Measurements from ENCODE around the gene OPCML.

Gene OPCML

DNA sequence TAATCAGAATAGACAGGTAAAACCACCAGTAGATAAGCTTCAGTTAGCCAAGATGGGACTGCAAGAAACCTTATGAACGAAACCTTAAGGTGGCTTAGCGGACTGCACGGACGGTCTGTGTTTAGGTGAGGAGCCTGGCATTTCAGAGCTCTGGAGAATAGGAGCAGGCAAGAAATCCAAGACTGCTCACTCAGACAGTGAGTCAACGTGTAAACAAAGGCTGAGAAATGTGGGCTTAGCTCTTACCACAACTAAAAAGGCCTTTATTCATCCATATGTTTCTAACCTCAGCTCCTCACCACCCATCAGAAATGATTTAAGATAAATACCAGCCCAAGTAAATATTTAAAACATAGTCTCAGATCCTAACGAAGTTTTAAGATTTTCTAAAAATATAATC is 657.7 kb downstream of the OPCML start:
- TF ChIP-seq ZFP3 (CRISPR knock-in tag; IDR thresholded peaks at IDR 0.05) = no peak
- TF ChIP-seq, protein P1, sequence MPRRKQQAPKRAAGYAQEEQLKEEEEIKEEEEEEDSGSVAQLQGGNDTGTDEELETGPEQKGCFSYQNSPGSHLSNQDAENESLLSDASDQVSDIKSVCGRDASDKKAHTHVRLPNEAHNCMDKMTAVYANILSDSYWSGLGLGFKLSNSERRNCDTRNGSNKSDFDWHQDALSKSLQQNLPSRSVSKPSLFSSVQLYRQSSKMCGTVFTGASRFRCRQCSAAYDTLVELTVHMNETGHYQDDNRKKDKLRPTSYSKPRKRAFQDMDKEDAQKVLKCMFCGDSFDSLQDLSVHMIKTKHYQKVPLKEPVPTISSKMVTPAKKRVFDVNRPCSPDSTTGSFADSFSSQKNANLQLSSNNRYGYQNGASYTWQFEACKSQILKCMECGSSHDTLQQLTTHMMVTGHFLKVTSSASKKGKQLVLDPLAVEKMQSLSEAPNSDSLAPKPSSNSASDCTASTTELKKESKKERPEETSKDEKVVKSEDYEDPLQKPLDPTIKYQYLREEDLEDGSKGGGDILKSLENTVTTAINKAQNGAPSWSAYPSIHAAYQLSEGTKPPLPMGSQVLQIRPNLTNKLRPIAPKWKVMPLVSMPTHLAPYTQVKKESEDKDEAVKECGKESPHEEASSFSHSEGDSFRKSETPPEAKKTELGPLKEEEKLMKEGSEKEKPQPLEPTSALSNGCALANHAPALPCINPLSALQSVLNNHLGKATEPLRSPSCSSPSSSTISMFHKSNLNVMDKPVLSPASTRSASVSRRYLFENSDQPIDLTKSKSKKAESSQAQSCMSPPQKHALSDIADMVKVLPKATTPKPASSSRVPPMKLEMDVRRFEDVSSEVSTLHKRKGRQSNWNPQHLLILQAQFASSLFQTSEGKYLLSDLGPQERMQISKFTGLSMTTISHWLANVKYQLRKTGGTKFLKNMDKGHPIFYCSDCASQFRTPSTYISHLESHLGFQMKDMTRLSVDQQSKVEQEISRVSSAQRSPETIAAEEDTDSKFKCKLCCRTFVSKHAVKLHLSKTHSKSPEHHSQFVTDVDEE (CRISPR knock-in tag; IDR thresholded peaks at IDR 0.05) = no peak
- no peak for TF ChIP-seq RARB (CRISPR knock-in tag; IDR thresholded peaks at IDR 0.05)
- no peak for TF ChIP-seq TCF4 (CRISPR knock-in tag; IDR thresholded peaks at IDR 0.05; ENCODE audit: borderline replicate concordance)
- TF ChIP-seq OSR1 (CRISPR knock-in tag; IDR thresholded peaks at IDR 0.05) = no peak
- ATAC-seq = no peak

- TF ChIP-seq BACH2 (CRISPR knock-in tag; IDR thresholded peaks at IDR 0.05; ENCODE audit: borderline replicate concordance) = no peak
- TF ChIP-seq PPARA (CRISPR knock-in tag; IDR thresholded peaks at IDR 0.05; ENCODE audit: borderline replicate concordance) = no peak
- TF ChIP-seq ARNTL (CRISPR knock-in tag; IDR thresholded peaks at IDR 0.05; ENCODE audit: borderline replicate concordance, low read depth) = no peak
- TF ChIP-seq POU6F1 (CRISPR knock-in tag; IDR thresholded peaks at IDR 0.05; ENCODE audit: borderline replicate concordance, low read depth) = no peak
- TF ChIP-seq ZC3H10 (CRISPR knock-in tag; IDR thresholded peaks at IDR 0.05) = no peak
- TF ChIP-seq, protein P1 (CRISPR knock-in tag; IDR thresholded peaks at IDR 0.05) = no peak
- no peak for TF ChIP-seq ZNF70 (CRISPR knock-in tag; IDR thresholded peaks at IDR 0.05)
- TF ChIP-seq, protein P2, sequence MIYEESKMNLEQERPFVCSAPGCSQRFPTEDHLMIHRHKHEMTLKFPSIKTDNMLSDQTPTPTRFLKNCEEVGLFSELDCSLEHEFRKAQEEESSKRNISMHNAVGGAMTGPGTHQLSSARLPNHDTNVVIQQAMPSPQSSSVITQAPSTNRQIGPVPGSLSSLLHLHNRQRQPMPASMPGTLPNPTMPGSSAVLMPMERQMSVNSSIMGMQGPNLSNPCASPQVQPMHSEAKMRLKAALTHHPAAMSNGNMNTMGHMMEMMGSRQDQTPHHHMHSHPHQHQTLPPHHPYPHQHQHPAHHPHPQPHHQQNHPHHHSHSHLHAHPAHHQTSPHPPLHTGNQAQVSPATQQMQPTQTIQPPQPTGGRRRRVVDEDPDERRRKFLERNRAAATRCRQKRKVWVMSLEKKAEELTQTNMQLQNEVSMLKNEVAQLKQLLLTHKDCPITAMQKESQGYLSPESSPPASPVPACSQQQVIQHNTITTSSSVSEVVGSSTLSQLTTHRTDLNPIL (CRISPR knock-in tag; IDR thresholded peaks at IDR 0.05; ENCODE audit: low read depth) = no peak
- no peak for TF ChIP-seq ZFP30 (CRISPR knock-in tag; IDR thresholded peaks at IDR 0.05)
- no peak for TF ChIP-seq GLIS3 (CRISPR knock-in tag; IDR thresholded peaks at IDR 0.05)
- no peak for TF ChIP-seq CSDC2 (CRISPR knock-in tag; IDR thresholded peaks at IDR 0.05)
- no peak for TF ChIP-seq ZNF565 (CRISPR knock-in tag; conservative IDR thresholded peaks at IDR 0.05; ENCODE audit: low read depth)
- TF ChIP-seq RARB (CRISPR knock-in tag; IDR thresholded peaks at IDR 0.05) = no peak
- no peak for TF ChIP-seq SNAI2 (CRISPR knock-in tag; IDR thresholded peaks at IDR 0.05)
- TF ChIP-seq PATZ1 (CRISPR knock-in tag; IDR thresholded peaks at IDR 0.05; ENCODE audit: borderline replicate concordance) = no peak
- TF ChIP-seq OSR1 (CRISPR knock-in tag; IDR thresholded peaks at IDR 0.05) = no peak
- ATAC-seq = no peak
Measured at GRCh38 chr11:132873841-132874240, 658.5 kb downstream of the OPCML start.

DNA sequence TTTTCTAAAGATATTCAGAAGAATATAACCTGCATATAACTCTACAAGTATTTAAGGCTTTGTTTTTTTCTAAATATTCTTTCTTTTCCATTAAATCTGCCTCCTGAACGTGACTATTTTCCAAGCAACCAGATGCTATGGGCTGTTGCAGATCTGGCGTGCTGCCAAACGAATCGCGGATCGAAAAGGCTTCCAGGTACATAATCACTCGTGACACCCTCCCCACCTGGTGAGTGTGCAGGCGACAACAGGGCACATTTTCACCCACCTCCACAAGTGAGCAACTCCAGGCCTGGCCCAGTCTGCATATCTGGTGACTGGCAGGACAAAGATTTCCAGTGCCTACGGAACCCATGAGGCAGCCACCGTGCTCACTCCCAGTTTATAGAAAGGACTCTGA is 660.1 kb downstream of the OPCML start:
- ATAC-seq = no peak
- TF ChIP-seq, protein P2 (CRISPR knock-in tag; IDR thresholded peaks at IDR 0.05; ENCODE audit: low read depth) = no peak
- TF ChIP-seq ZFP30 (CRISPR knock-in tag; IDR thresholded peaks at IDR 0.05) (no peak), ESRRG (CRISPR knock-in tag; IDR thresholded peaks at IDR 0.05) (no peak), SNAI2 (CRISPR knock-in tag; IDR thresholded peaks at IDR 0.05) (no peak), CSDC2 (CRISPR knock-in tag; IDR thresholded peaks at IDR 0.05) (no peak), ZNF565 (CRISPR knock-in tag; conservative IDR thresholded peaks at IDR 0.05; ENCODE audit: low read depth) (no peak), ZNF70 (CRISPR knock-in tag; IDR thresholded peaks at IDR 0.05) (no peak), TOX (CRISPR knock-in tag; IDR thresholded peaks at IDR 0.05; ENCODE audit: borderline replicate concordance) (no peak), CSRNP3 (CRISPR knock-in tag; IDR thresholded peaks at IDR 0.05) (no peak), ISL1 (CRISPR knock-in tag; IDR thresholded peaks at IDR 0.05) (no peak), BACH2 (CRISPR knock-in tag; IDR thresholded peaks at IDR 0.05; ENCODE audit: borderline replicate concordance) (no peak), POU6F1 (CRISPR knock-in tag; IDR thresholded peaks at IDR 0.05; ENCODE audit: borderline replicate concordance, low read depth) (no peak), OSR1 (CRISPR knock-in tag; IDR thresholded peaks at IDR 0.05) (no peak)

Data from SK-N-SH treated with all-trans-retinoic acid at 6 μM for 48 hours (cell line).